ENCODE results near the gene MED29. TPM values are rescaled to one million over a fixed set of nuclear protein-coding genes. Genes with fewer than 3 reads are reported as not detected.
A peak's percentile ranks its signal among the peaks of the same experiment; 100 is the strongest.

Gene MED29
- total and polyA plus RNA-seq, 5 donors from 2014 or later = 53.6 to 65.6 (median 59.5) TPM

GRCh38 chr19:39434123-39435076 lies 43.2 kb downstream of the MED29 start:
- H3K27ac ChIP-seq (ENCODE audit: insufficient read depth, low read length, poor library complexity, severe bottlenecking) = peak overlapping the region; percentile 90
- ATAC-seq (ENCODE audit: low read depth in 2 of 2) (no peak), DNase-seq (no peak)
- Mint-ChIP-seq H3K4me1 (peaks cover 0 to 57% (median 36%) of the 10 kb centered on the region in 4 donors), H3K27me3 (peaks cover 4% of the 10 kb centered on the region), H3K4me3 (peak overlapping the region; percentile 85 to 100 (median 96)), H3K27ac (peak overlapping the region; percentile 72 to 99 (median 80)), H3K9me3 (peaks cover 0 to 2% (median 0%) of the 10 kb centered on the region in 7 donors), H3K36me3 (peaks cover 19% of the 10 kb centered on the region)
- peaks cover 35% of the 10 kb centered on the region for H3K4me1 ChIP-seq (ENCODE audit: control insufficient read depth, insufficient read depth, low read length, poor library complexity, severe bottlenecking)
- no peaks in the 10 kb centered on the region for H3K27me3 ChIP-seq (ENCODE audit: control insufficient read depth, insufficient read depth, low read length)
- H3K4me3 ChIP-seq (ENCODE audit: low read depth, low read length) = peak overlapping the region; percentile 90
- H3K9me3 ChIP-seq (ENCODE audit: control insufficient read depth in 2 of 2, low read length in 2 of 2) = no peaks in the 10 kb centered on the region
- H3K36me3 ChIP-seq (ENCODE audit: control insufficient read depth, insufficient read depth, low read length) = peaks cover 23% of the 10 kb centered on the region

DNA sequence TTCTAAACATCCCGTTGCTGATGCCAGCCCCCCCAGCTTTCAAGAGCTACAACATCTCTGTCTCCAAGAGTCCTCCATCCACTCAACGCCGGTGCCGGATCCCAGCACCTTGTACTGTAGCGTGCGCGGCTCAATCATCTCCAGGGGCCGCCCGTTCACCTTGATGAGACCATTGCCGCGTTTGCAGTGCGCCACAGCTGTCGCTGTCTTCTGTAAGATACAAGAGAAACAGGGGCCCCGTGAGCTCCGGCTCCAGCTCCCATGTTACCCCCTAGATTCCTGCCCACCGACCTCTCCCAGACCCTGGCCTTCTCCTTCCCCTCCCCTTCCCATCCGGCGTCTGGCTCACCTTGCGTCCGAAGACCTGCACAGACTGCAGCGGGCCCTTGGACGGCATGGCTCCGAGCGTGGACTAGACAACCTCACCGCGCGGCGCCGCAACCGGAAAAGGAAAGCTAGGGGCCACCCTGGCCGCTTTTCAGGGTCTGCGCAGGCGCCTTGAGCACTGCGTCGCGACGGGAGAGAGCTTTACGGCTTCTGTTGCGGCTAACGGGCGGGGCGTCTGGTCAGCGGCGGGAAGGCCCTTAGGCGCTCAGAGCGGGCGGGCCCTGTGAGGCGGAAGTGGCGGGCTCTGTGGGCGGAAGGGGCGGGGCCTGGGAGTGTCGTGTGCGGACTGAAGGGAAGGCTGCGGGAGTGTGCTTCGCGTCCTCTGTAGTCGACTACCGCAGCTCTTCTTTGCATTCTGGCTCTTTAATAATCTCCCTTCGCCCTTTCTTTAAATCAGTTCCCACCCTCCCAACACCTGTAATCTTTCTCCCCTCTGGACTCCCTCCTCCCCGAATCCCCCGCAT lies 44.5 kb downstream of the MED29 start, which contains the start of gene RPS16:
RPS16 (minus strand) TSS at position 451 of the 851 bp plus-strand sequence; CDS start at position 397, 54 bp downstream.
- peaks cover 0 to 2% (median 0%) of the 10 kb centered on the region in 7 donors for H3K9me3 Mint-ChIP-seq

DNA sequence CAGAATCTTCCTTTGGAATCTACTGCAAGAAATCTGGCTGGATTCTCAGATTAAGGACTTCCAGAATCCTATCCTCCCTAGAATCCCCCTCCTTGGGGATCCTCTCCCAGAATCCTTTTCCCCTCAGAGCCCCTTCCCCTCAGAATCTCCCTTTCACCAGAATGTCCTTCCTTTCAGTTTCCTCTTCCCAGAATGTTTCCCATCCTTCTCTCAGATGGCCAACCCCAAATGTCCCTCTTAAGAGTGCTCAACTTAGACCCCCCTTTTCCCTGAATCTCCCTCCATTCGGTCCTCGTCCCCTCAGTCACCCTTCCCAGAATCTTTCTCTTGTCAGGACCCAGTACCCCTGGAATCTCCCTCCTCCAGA lies 45.2 kb downstream of the MED29 start:
- peaks cover 19% of the 10 kb centered on the region for H3K36me3 Mint-ChIP-seq
- peaks cover 0 to 53% (median 30%) of the 10 kb centered on the region in 4 donors for H3K4me1 Mint-ChIP-seq

More for the DNA sequence above, 44.5 kb downstream of the MED29 start, which contains the start of gene RPS16:
- Histone ChIP-seq H3K9me3 (ENCODE audit: control insufficient read depth in 2 of 2, low read length in 2 of 2) (no peaks in the 10 kb centered on the region), H3K36me3 (ENCODE audit: control insufficient read depth, insufficient read depth, low read length) (peaks cover 23% of the 10 kb centered on the region), H3K4me1 (ENCODE audit: control insufficient read depth, insufficient read depth, low read length, poor library complexity, severe bottlenecking) (peaks cover 35% of the 10 kb centered on the region), H3K4me3 (ENCODE audit: low read depth, low read length) (peak within 1 kb of the TSS; percentile 90), H3K27ac (ENCODE audit: insufficient read depth, low read length, poor library complexity, severe bottlenecking) (peak within 1 kb of the TSS; percentile 90), H3K27me3 (ENCODE audit: control insufficient read depth, insufficient read depth, low read length) (no peaks in the 10 kb centered on the region)
- H3K27ac Mint-ChIP-seq = peak within 1 kb of the TSS; percentile 99
- H3K4me1 Mint-ChIP-seq = peaks cover 0 to 59% (median 34%) of the 10 kb centered on the region in 4 donors
- peaks cover 19% of the 10 kb centered on the region for H3K36me3 Mint-ChIP-seq
- DNase-seq (peak; percentile 98 to 99 (median 99)), ATAC-seq (ENCODE audit: low read depth in 2 of 2) (peak; percentile 94 to 95)
- peak within 1 kb of the TSS; percentile 92 to 100 (median 99) for H3K4me3 Mint-ChIP-seq
- peaks cover 4% of the 10 kb centered on the region for H3K27me3 Mint-ChIP-seq

GRCh38 chr19:39438270-39438934 lies 47.2 kb downstream of the MED29 start:
- Histone ChIP-seq H3K4me3 (ENCODE audit: low read depth, low read length) (no peak overlapping the region), H3K27ac (ENCODE audit: insufficient read depth, low read length, poor library complexity, severe bottlenecking) (no peak overlapping the region), H3K4me1 (ENCODE audit: control insufficient read depth, insufficient read depth, low read length, poor library complexity, severe bottlenecking) (peaks cover 27% of the 10 kb centered on the region), H3K27me3 (ENCODE audit: control insufficient read depth, insufficient read depth, low read length) (no peaks in the 10 kb centered on the region), H3K9me3 (ENCODE audit: control insufficient read depth in 2 of 2, low read length in 2 of 2) (no peaks in the 10 kb centered on the region), H3K36me3 (ENCODE audit: control insufficient read depth, insufficient read depth, low read length) (peaks cover 12% of the 10 kb centered on the region)
- Mint-ChIP-seq H3K36me3 (peaks cover 13% of the 10 kb centered on the region), H3K4me3 (peak overlapping the region in 1 of 4 donors; percentile 69), H3K27me3 (peaks cover 4% of the 10 kb centered on the region), H3K27ac (no peak overlapping the region), H3K9me3 (peaks cover 0 to 2% (median 0%) of the 10 kb centered on the region in 7 donors), H3K4me1 (peaks cover 0 to 44% (median 22%) of the 10 kb centered on the region in 4 donors)
- ATAC-seq (ENCODE audit: low read depth in 2 of 2) = no peak
- DNase-seq = no peak

More for the DNA sequence above, 45.2 kb downstream of the MED29 start:
- Histone ChIP-seq H3K27ac (ENCODE audit: insufficient read depth, low read length, poor library complexity, severe bottlenecking) (peak overlapping the region; percentile 90), H3K27me3 (ENCODE audit: control insufficient read depth, insufficient read depth, low read length) (no peaks in the 10 kb centered on the region), H3K4me3 (ENCODE audit: low read depth, low read length) (peak overlapping the region; percentile 84), H3K9me3 (ENCODE audit: control insufficient read depth in 2 of 2, low read length in 2 of 2) (no peaks in the 10 kb centered on the region), H3K4me1 (ENCODE audit: control insufficient read depth, insufficient read depth, low read length, poor library complexity, severe bottlenecking) (peaks cover 29% of the 10 kb centered on the region), H3K36me3 (ENCODE audit: control insufficient read depth, insufficient read depth, low read length) (peaks cover 23% of the 10 kb centered on the region)
- H3K9me3 Mint-ChIP-seq = peaks cover 0 to 2% (median 0%) of the 10 kb centered on the region in 7 donors
- DNase-seq (no peak), ATAC-seq (ENCODE audit: low read depth in 2 of 2) (no peak)
- peak overlapping the region; percentile 99 for H3K27ac Mint-ChIP-seq
- H3K27me3 Mint-ChIP-seq = peaks cover 4% of the 10 kb centered on the region
- H3K4me3 Mint-ChIP-seq = peak overlapping the region; percentile 92 to 100 (median 99)

- DNase-seq (no peak), ATAC-seq (ENCODE audit: low read depth in 2 of 2) (no peak)
- peak overlapping the region; percentile 97 for H3K4me3 ChIP-seq (ENCODE audit: low read depth, low read length)
- H3K9me3 ChIP-seq (ENCODE audit: control insufficient read depth in 2 of 2, low read length in 2 of 2) = no peaks in the 10 kb centered on the region
- H3K9me3 Mint-ChIP-seq = peaks cover 0 to 2% (median 0%) of the 10 kb centered on the region in 7 donors
- H3K4me1 ChIP-seq (ENCODE audit: control insufficient read depth, insufficient read depth, low read length, poor library complexity, severe bottlenecking) = peaks cover 40% of the 10 kb centered on the region
- peaks cover 21 to 61% (median 37%) of the 10 kb centered on the region in 4 donors for H3K4me1 Mint-ChIP-seq
- H3K27me3 Mint-ChIP-seq = no peaks in the 10 kb centered on the region
- peak overlapping the region; percentile 99 to 100 (median 100) for H3K27ac Mint-ChIP-seq
- H3K27me3 ChIP-seq (ENCODE audit: control insufficient read depth, insufficient read depth, low read length) = no peaks in the 10 kb centered on the region
- peaks cover 23% of the 10 kb centered on the region for H3K36me3 Mint-ChIP-seq
- peaks cover 10% of the 10 kb centered on the region for H3K36me3 ChIP-seq (ENCODE audit: control insufficient read depth, insufficient read depth, low read length)
- H3K27ac ChIP-seq (ENCODE audit: insufficient read depth, low read length, poor library complexity, severe bottlenecking) = peak overlapping the region; percentile 95
- peak overlapping the region; percentile 96 to 100 (median 98) for H3K4me3 Mint-ChIP-seq
Observed at GRCh38 chr19:39444598-39445195, 53.5 kb downstream of the MED29 start.

DNA sequence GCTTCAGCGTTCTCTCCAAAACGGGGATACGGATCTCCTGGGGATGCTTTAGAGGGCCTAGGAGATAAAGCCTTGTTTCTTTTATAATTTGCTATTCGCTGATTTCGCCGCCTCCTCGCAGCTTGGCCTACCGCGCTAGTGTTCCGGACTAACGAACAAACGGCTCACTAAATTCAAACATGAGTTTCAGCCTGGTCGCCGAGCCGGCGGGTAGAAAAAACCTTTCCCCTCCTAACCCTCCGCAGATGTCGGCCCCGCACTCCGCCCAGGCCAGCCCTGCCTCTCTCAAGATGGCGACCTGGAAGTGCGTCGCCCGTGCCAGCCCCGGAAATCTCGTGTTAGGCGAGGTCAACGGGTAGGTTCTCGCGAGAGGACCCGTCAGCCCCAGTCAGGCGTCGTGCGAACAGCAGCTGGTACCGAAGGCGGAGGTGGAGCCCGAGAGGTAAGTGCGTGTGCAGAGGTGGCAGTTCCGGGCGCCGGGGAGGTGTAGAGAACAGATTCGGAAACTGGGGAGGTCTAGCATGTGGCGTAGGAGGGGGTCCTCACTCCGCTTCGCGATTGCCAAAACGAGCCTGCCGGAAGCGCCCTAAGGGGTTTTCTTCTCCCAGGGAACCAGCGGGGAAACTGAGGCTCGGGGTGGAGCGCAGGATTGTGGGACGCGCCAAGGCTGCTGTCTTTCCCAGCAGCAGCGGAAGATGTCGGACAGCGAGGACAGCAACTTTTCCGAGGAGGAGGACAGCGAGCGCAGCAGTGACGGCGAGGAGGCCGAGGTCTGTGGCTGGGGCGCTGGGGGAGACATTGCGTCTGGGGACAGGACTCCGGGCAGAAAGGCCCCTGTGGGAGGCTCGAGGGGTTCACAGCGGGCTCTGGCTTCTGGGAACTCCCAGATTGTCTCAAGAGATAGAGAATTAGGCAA lies 54.3 kb downstream of the MED29 start, which contains the start of gene SUPT5H:
SUPT5H (plus strand) TSS at position 387 of the 916 bp plus-strand sequence; CDS start at position 696, 309 bp downstream.
- H3K27ac ChIP-seq (ENCODE audit: insufficient read depth, low read length, poor library complexity, severe bottlenecking) = peak within 1 kb of the TSS; percentile 95
- H3K27me3 Mint-ChIP-seq = no peaks in the 10 kb centered on the region
- peaks cover 23 to 61% (median 40%) of the 10 kb centered on the region in 4 donors for H3K4me1 Mint-ChIP-seq
- H3K27me3 ChIP-seq (ENCODE audit: control insufficient read depth, insufficient read depth, low read length) = no peaks in the 10 kb centered on the region
- peak within 1 kb of the TSS; percentile 96 to 100 (median 98) for H3K4me3 Mint-ChIP-seq
- H3K9me3 Mint-ChIP-seq = peaks cover 0 to 2% (median 0%) of the 10 kb centered on the region in 7 donors
- peaks cover 26% of the 10 kb centered on the region for H3K36me3 Mint-ChIP-seq
- peaks cover 10% of the 10 kb centered on the region for H3K36me3 ChIP-seq (ENCODE audit: control insufficient read depth, insufficient read depth, low read length)
- peak within 1 kb of the TSS; percentile 99 for H3K4me3 ChIP-seq (ENCODE audit: low read depth, low read length)
- DNase-seq (peak; percentile 98 to 100 (median 98)), ATAC-seq (ENCODE audit: low read depth in 2 of 2) (peak; percentile 96 to 98)
- H3K27ac Mint-ChIP-seq = peak within 1 kb of the TSS; percentile 99 to 100 (median 100)
- H3K9me3 ChIP-seq (ENCODE audit: control insufficient read depth in 2 of 2, low read length in 2 of 2) = no peaks in the 10 kb centered on the region
- peaks cover 47% of the 10 kb centered on the region for H3K4me1 ChIP-seq (ENCODE audit: control insufficient read depth, insufficient read depth, low read length, poor library complexity, severe bottlenecking)
